ENCODE data around the gene USP2.

GRCh38 chr11:119371778-119372182 lies 9.7 kb downstream of the USP2 start:
- TF ChIP-seq CTCF (IDR thresholded peaks at IDR 0.05; ENCODE audit: borderline replicate concordance, extremely low read depth, low read length, poor library complexity, severe bottlenecking) (peak; percentile 26), EZH2 (IDR thresholded peaks at IDR 0.05; ENCODE audit: borderline replicate concordance, low read depth, low read length, severe bottlenecking) (no peak)
